Upper lobe of right lung (tissue), 1 donor: ENCODE data around the gene SDC1. TPM values are rescaled to one million over a fixed set of nuclear protein-coding genes. Genes with fewer than 3 reads are reported as not detected.

Experiments
- ATAC-seq: fragments of 200-7000 bp; cut with Tn5 transposase; one replicate; pipeline ENCODE4 v1.9.1; 2020; ENCODE audit warnings: mild to moderate bottlenecking, moderate library complexity
- DNase-seq: peaks from one replicate; pipeline ENCODE4 v3.0.0-alpha.2; 2020
- H3K27ac ChIP-seq: fragments of 200-600 bp; one replicate; pipeline ENCODE4 v1.8.0; 2022
- H3K27me3 ChIP-seq: fragments of 200-600 bp; one replicate; pipeline ENCODE4 v1.8.0; 2022; ENCODE audit warnings: mild to moderate bottlenecking
- H3K36me3 ChIP-seq: fragments of 200-600 bp; one replicate; pipeline ENCODE4 v1.8.0; 2022
- H3K4me1 ChIP-seq: fragments of 200-600 bp; one replicate; pipeline ENCODE4 v1.8.0; 2022
- H3K4me3 ChIP-seq: fragments of 200-600 bp; one replicate; pipeline ENCODE4 v1.8.0; 2022; ENCODE audit warnings: mild to moderate bottlenecking
- H3K9me3 ChIP-seq: fragments of 200-600 bp; one replicate; pipeline ENCODE4 v1.8.0; 2022
- intact Hi-C: fragments of 100-400 bp; cut with DNase I; formaldehyde crosslinking; loops from one replicate; pipeline ENCODE4 v1.11.0; 2022
- total RNA-seq: library from RNA; stranded (reverse); fragmentation: NEBNext Ultra II Directional; extraction: Animal tissue kit (Norgen Biotek cat#: 25700); gene quantifications from one replicate; pipeline ENCODE4 v1.2.1, GENCODE V29; 2021
- TF ChIP-seq, protein P1 (sequence below): fragments of 200-600 bp; IDR thresholded peaks from one replicate; pipeline ENCODE4 v1.8.0; 2022; ENCODE audit warnings: antibody characterized with exemption
- donor health status: DM: no; HTN: yes; CAD: no; lungs with severe emphysema.

The SDC1 gene
- total RNA-seq, 1 donor from 2014 or later, result 148 TPM

DNA sequence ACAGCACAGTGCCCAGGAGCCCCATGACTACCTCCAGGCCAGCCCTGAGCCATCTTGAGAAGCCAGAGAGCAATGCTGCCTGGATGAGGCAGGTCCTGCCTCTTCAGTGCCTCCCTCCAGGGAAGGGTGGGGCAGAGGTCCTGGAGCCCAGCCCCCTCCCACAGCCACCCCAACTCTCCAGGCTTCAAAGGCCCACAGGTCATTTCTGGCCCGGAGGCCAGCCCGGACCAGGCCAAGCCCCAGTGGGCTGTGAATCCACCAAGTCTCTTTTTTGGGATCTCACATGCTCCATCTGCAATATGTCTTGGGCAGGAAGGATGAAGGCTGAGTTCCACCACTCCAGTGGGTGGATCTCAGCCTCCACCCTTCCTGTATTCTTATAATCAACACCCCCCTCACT, 36.7 kb downstream of the SDC1 start:
- Histone ChIP-seq H3K9me3 (no peaks in the 10 kb centered on the region), H3K4me3 (no peak overlapping the region), H3K36me3 (no peaks in the 10 kb centered on the region), H3K4me1 (peaks cover 30% of the 10 kb centered on the region), H3K27me3 (no peaks in the 10 kb centered on the region), H3K27ac (no peak overlapping the region)
- ATAC-seq, result no peak
- intact Hi-C loops, result no loop called here
- DNase-seq, result no peak
- TF ChIP-seq, protein P1, sequence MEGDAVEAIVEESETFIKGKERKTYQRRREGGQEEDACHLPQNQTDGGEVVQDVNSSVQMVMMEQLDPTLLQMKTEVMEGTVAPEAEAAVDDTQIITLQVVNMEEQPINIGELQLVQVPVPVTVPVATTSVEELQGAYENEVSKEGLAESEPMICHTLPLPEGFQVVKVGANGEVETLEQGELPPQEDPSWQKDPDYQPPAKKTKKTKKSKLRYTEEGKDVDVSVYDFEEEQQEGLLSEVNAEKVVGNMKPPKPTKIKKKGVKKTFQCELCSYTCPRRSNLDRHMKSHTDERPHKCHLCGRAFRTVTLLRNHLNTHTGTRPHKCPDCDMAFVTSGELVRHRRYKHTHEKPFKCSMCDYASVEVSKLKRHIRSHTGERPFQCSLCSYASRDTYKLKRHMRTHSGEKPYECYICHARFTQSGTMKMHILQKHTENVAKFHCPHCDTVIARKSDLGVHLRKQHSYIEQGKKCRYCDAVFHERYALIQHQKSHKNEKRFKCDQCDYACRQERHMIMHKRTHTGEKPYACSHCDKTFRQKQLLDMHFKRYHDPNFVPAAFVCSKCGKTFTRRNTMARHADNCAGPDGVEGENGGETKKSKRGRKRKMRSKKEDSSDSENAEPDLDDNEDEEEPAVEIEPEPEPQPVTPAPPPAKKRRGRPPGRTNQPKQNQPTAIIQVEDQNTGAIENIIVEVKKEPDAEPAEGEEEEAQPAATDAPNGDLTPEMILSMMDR, result no peak

DNA sequence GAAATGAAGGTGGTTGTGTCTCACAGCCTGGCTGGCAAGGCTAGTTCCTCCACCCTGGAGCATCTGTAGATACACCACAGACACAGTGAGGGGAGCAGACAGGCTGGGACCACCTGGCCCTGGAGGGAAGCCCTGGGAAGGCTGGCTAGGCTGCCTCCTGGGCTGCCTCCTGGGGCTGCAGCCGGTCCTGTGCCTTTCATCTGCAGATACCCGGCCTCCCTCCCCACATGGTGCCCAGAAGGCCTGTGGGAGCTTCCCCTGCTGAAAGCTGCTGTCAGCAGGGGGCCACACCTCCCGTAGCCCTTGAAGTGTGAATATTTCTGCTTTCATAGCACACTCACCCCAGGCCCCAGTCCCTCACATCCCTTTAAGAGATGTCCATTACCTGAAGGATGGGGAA, 37.6 kb downstream of the SDC1 start:
- no peaks in the 10 kb centered on the region for H3K9me3 ChIP-seq
- intact Hi-C loops, result no loop called here
- H3K4me3 ChIP-seq, result no peak overlapping the region
- no peak overlapping the region for H3K27ac ChIP-seq
- TF ChIP-seq, protein P1, result no peak
- H3K36me3 ChIP-seq, result no peaks in the 10 kb centered on the region
- ATAC-seq, result no peak
- DNase-seq, result no peak
- peaks cover 31% of the 10 kb centered on the region for H3K4me1 ChIP-seq
- H3K27me3 ChIP-seq, result no peaks in the 10 kb centered on the region

- no peak for ATAC-seq
- peaks cover 31% of the 10 kb centered on the region for H3K4me1 ChIP-seq
- H3K27ac ChIP-seq, result peak overlapping the region; percentile 82
- no peaks in the 10 kb centered on the region for H3K27me3 ChIP-seq
- no peak for DNase-seq
- intact Hi-C loops, result no loop called here
- H3K9me3 ChIP-seq, result no peaks in the 10 kb centered on the region
- H3K4me3 ChIP-seq, result no peak overlapping the region
- TF ChIP-seq, protein P1, result no peak
- no peaks in the 10 kb centered on the region for H3K36me3 ChIP-seq
Observed at GRCh38 chr2:20186855-20187187, 38.1 kb downstream of the SDC1 start.

GRCh38 chr2:20186078-20186854, 38.7 kb downstream of the SDC1 start:
- Histone ChIP-seq H3K4me3 (peak overlapping the region; percentile 14), H3K9me3 (no peaks in the 10 kb centered on the region), H3K36me3 (no peaks in the 10 kb centered on the region), H3K27ac (peak overlapping the region; percentile 82), H3K4me1 (peaks cover 31% of the 10 kb centered on the region), H3K27me3 (no peaks in the 10 kb centered on the region)
- DNase-seq (no peak), ATAC-seq (peak; percentile 60)
- TF ChIP-seq, protein P1, result no peak
- intact Hi-C loops, result no loop called here

GRCh38 chr2:20185176-20186022, 39.5 kb downstream of the SDC1 start:
- TF ChIP-seq, protein P1, result no peak
- Histone ChIP-seq H3K4me1 (peaks cover 31% of the 10 kb centered on the region), H3K4me3 (no peak overlapping the region), H3K36me3 (no peaks in the 10 kb centered on the region), H3K9me3 (no peaks in the 10 kb centered on the region), H3K27ac (peak overlapping the region; percentile 82), H3K27me3 (no peaks in the 10 kb centered on the region)
- DNase-seq, result peak; percentile 80
- intact Hi-C loops, result no loop called here
- peak; percentile 54 for ATAC-seq
